NB4 (cell line): ENCODE data around the gene FBXW11.

ENCODE experiments used
- CTCF ChIP-seq: IDR thresholded peaks from one replicate; pipeline ENCODE4 v1.5.1; 2012; ENCODE audit warnings: low read depth, low read length
- MAX ChIP-seq: IDR thresholded peaks from 2 replicates; pipeline ENCODE4 v1.6.1; 2011; ENCODE audit warnings: low read depth, low read length
- MYC ChIP-seq: IDR thresholded peaks from 2 replicates; pipeline ENCODE4 v1.6.1; 2011; ENCODE audit warnings: low read depth, low read length
- POLR2A ChIP-seq: IDR thresholded peaks from 2 replicates; pipeline ENCODE4 v1.6.1; 2011; ENCODE audit warnings: mild to moderate bottlenecking; ENCODE audit not compliant: insufficient read length; ENCODE audit errors: extremely low read depth

GRCh38 chr5:172029876-172030275 is 23.4 kb upstream of the FBXW11 start:
- TF ChIP-seq CTCF (no peak), POLR2A (no peak), MAX (no peak), MYC (no peak)
